Endodermal cell (in vitro differentiated cells): Measurements from ENCODE around the gene SUSD3. TPM values are rescaled to one million over a fixed set of nuclear protein-coding genes. Genes with fewer than 3 reads are reported as not detected.

ENCODE experiments used
- DNase-seq: peaks from one replicate; pipeline ENCODE4 v3.0.0-alpha.2; 2017
- H3K27ac ChIP-seq: 2 replicates; pipeline ENCODE4 v1.5.1; 2013; ENCODE audit warnings: mild to moderate bottlenecking, low read depth, low read length, moderate library complexity
- H3K27me3 ChIP-seq: 2 replicates; pipeline ENCODE4 v1.6.1; 2013; ENCODE audit warnings: mild to moderate bottlenecking, low read length, moderate library complexity; ENCODE audit not compliant: insufficient read depth, control insufficient read depth, poor library complexity, severe bottlenecking
- H3K36me3 ChIP-seq: 2 replicates; pipeline ENCODE4 v1.7.0; 2013; ENCODE audit warnings: mild to moderate bottlenecking, low read length, moderate library complexity; ENCODE audit not compliant: control insufficient read depth, insufficient read depth
- H3K4me1 ChIP-seq: one replicate; pipeline ENCODE4 v1.7.0; 2013; ENCODE audit warnings: low read length; ENCODE audit not compliant: control insufficient read depth, insufficient read depth
- H3K4me3 ChIP-seq: 2 replicates; pipeline ENCODE4 v1.5.1; 2013; ENCODE audit warnings: mild to moderate bottlenecking, low read length, moderate library complexity
- H3K9ac ChIP-seq: 2 replicates; pipeline ENCODE4 v1.6.1; 2013; ENCODE audit warnings: mild to moderate bottlenecking, low read length, moderate library complexity; ENCODE audit not compliant: poor library complexity, severe bottlenecking; ENCODE audit errors: extremely low read depth
- H3K9me3 ChIP-seq: 2 replicates; pipeline ENCODE4 v1.6.1; 2013; ENCODE audit warnings: mild to moderate bottlenecking, low read length, moderate library complexity; ENCODE audit not compliant: control insufficient read depth
- H3K27ac Mint-ChIP-seq: 2 replicates; pipeline ENCODE4 v1.8.0; 2020; ENCODE audit warnings: mixed read lengths
- H3K27me3 Mint-ChIP-seq: 2 replicates; pipeline ENCODE4 v1.8.0; 2021; ENCODE audit warnings: mild to moderate bottlenecking, mixed read lengths; ENCODE audit not compliant: insufficient read depth
- H3K36me3 Mint-ChIP-seq: 2 replicates; pipeline ENCODE4 v1.8.0; 2020; ENCODE audit warnings: low read depth, mixed read lengths
- H3K4me1 Mint-ChIP-seq: 2 replicates; pipeline ENCODE4 v1.8.0; 2020; ENCODE audit warnings: mixed read lengths
- H3K4me3 Mint-ChIP-seq: 2 replicates; pipeline ENCODE4 v1.8.0; 2020; ENCODE audit warnings: mild to moderate bottlenecking, moderate library complexity, mixed read lengths
- H3K9me3 Mint-ChIP-seq: 2 replicates; pipeline ENCODE4 v1.8.0; 2020; ENCODE audit warnings: mild to moderate bottlenecking, mixed read lengths
- CTCF ChIP-seq: fragments of 200-600 bp; sonication (generic); conservative IDR thresholded peaks from 2 replicates; pipeline ENCODE4 v1.5.0; 2021; ENCODE audit warnings: antibody characterized with exemption, mild to moderate bottlenecking
- WGBS, 2 experiments: methylation state at CpG; one replicate each; pipeline versions ENCODE4 v1.1.5 to v1.1.7; 2013; ENCODE audit warnings: missing lambda C conversion rate in 2 of 2, mixed read lengths in 1 of 2; ENCODE audit not compliant: insufficient coverage in 1 of 2, insufficient read length in 1 of 2; 5-methylcytosine and 5-hydroxymethylcytosine counted together
- total RNA-seq, 2 donors: library from RNA; stranded (reverse); fragmentation: NEBNext Ultra II Directional in 1 of 2; extraction: Animal tissue kit (Norgen Biotek cat#: 25700) in 1 of 2; gene quantifications; 2 replicates in 1 of 2; 3 replicates in 1 of 2; pipeline ENCODE4 v1.2.1, GENCODE V29; 2021

The SUSD3 gene
- total RNA-seq, 2 donors from 2014 or later, result 5.1 to 5.9 TPM

DNA sequence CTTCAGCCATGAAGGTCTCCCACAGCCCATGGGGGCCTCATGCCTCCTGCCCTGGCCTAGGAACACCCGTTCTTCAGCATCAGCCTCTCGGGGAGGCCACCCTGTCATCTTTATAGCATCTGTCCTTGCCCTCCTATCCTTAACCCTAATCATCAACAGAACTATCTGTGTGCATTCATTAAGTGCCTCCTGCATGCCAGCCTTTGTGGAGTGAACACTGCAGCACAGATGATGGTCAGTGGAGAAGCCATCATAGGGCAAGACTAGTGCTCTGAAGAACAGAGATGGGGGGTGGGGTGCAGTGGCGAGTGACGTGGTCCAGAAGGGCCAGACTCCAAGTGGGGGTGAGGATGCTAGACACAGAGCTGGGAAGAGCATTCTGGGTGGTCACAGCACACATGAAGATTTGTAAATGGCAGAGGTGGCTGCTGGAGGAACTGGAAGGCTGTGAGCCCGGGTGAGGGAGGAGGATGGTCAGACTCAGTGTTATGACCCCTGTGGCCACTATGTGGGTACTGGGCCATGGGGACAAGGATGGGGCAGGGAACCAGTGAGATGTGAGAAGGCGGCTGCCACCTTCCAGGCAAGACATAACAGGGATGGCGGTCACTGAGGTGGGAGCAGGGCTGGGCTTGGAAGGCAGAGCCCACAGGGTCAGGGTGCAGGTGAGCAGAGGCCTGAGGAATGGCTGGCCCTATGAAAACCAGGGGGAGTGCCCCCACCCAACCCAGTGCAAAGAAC lies 33.9 kb downstream of the SUSD3 start:
- Mint-ChIP-seq H3K27ac (no peak overlapping the region), H3K4me3 (no peak overlapping the region), H3K9me3 (no peaks in the 10 kb centered on the region), H3K27me3 (peaks cover 4% of the 10 kb centered on the region), H3K4me1 (peaks cover 4% of the 10 kb centered on the region), H3K36me3 (no peaks in the 10 kb centered on the region)
- no peak for TF ChIP-seq CTCF
- no peaks in the 10 kb centered on the region for H3K27me3 ChIP-seq
- peaks cover 3% of the 10 kb centered on the region for H3K4me1 ChIP-seq
- no peak overlapping the region for H3K9ac ChIP-seq
- WGBS, 2 experiments, result 82 to 84% methylated on average over 6 to 7 of the region's 7 CpGs
- H3K36me3 ChIP-seq, result no peaks in the 10 kb centered on the region
- no peak overlapping the region for H3K27ac ChIP-seq
- no peaks in the 10 kb centered on the region for H3K9me3 ChIP-seq
- H3K4me3 ChIP-seq, result no peak overlapping the region
- DNase-seq, result peak; percentile 32

GRCh38 chr9:93093127-93093876 lies 34.8 kb downstream of the SUSD3 start:
- Mint-ChIP-seq H3K27me3 (peaks cover 4% of the 10 kb centered on the region), H3K9me3 (no peaks in the 10 kb centered on the region), H3K36me3 (no peaks in the 10 kb centered on the region), H3K27ac (no peak overlapping the region), H3K4me3 (no peak overlapping the region), H3K4me1 (peaks cover 5% of the 10 kb centered on the region)
- Histone ChIP-seq H3K9ac (no peak overlapping the region), H3K27ac (no peak overlapping the region), H3K27me3 (no peaks in the 10 kb centered on the region), H3K4me3 (no peak overlapping the region), H3K4me1 (peaks cover 7% of the 10 kb centered on the region), H3K9me3 (no peaks in the 10 kb centered on the region), H3K36me3 (no peaks in the 10 kb centered on the region)
- WGBS, 2 experiments, result 89 to 90% methylated on average over 5 to 11 of the region's 11 CpGs
- DNase-seq, result peak; percentile 14
- no peak for TF ChIP-seq CTCF

GRCh38 chr9:93093877-93094657 lies 35.6 kb downstream of the SUSD3 start:
- Mint-ChIP-seq H3K27ac (no peak overlapping the region), H3K4me3 (peak overlapping the region; percentile 58), H3K4me1 (peaks cover 5% of the 10 kb centered on the region), H3K9me3 (no peaks in the 10 kb centered on the region), H3K27me3 (peaks cover 4% of the 10 kb centered on the region), H3K36me3 (no peaks in the 10 kb centered on the region)
- no peaks in the 10 kb centered on the region for H3K36me3 ChIP-seq
- H3K27ac ChIP-seq, result no peak overlapping the region
- TF ChIP-seq CTCF, result no peak
- DNase-seq, result peak; percentile 46
- H3K9me3 ChIP-seq, result no peaks in the 10 kb centered on the region
- 75 to 79% methylated on average over 4 to 7 of the region's 7 CpGs for WGBS, 2 experiments
- H3K9ac ChIP-seq, result no peak overlapping the region
- H3K4me3 ChIP-seq, result no peak overlapping the region
- H3K27me3 ChIP-seq, result no peaks in the 10 kb centered on the region
- H3K4me1 ChIP-seq, result peaks cover 7% of the 10 kb centered on the region
